ENCODE measurements around the gene C1QB.

C1QB gene

DNA sequence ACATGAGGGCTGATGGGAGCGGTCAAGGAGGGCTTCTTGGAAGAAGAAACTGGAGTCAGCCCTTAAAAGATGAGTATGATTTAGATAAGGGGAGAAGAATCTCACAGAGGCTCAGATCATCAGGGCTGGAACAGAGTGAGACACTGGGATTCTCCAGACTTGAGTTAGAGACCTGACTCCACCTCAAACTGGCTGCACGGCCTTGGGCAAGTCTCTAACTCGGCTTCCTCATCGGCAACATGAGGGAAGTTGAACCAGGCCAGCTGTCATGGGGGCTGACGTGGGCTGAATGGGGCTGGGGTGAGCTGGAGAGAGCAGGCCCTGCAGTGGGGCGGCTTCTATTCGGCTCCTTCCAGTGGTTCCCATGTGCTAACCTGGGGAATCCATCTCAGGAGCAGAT lies 7.1 kb upstream of the C1QB start:
- no peak for DNase-seq (ENCODE audit: low read depth)
- no peak overlapping the region for H3K4me3 ChIP-seq (ENCODE audit: low read length)
- TF ChIP-seq, protein P1, sequence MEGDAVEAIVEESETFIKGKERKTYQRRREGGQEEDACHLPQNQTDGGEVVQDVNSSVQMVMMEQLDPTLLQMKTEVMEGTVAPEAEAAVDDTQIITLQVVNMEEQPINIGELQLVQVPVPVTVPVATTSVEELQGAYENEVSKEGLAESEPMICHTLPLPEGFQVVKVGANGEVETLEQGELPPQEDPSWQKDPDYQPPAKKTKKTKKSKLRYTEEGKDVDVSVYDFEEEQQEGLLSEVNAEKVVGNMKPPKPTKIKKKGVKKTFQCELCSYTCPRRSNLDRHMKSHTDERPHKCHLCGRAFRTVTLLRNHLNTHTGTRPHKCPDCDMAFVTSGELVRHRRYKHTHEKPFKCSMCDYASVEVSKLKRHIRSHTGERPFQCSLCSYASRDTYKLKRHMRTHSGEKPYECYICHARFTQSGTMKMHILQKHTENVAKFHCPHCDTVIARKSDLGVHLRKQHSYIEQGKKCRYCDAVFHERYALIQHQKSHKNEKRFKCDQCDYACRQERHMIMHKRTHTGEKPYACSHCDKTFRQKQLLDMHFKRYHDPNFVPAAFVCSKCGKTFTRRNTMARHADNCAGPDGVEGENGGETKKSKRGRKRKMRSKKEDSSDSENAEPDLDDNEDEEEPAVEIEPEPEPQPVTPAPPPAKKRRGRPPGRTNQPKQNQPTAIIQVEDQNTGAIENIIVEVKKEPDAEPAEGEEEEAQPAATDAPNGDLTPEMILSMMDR (conservative IDR thresholded peaks at IDR 0.05; ENCODE audit: low read depth, low read length): no peak

- no peak for DNase-seq (ENCODE audit: low read depth)
- TF ChIP-seq, protein P1 (conservative IDR thresholded peaks at IDR 0.05; ENCODE audit: low read depth, low read length): no peak
- H3K4me3 ChIP-seq (ENCODE audit: low read length): no peak overlapping the region
Measured at GRCh38 chr1:22646384-22646783, 6.7 kb upstream of the C1QB start.

GRCh38 chr1:22650089-22650693 lies 2.8 kb upstream of the C1QB start:
- TF ChIP-seq, protein P1 (conservative IDR thresholded peaks at IDR 0.05; ENCODE audit: low read depth, low read length): no peak
- DNase-seq (ENCODE audit: low read depth): no peak
- no peak overlapping the region for H3K4me3 ChIP-seq (ENCODE audit: low read length)

GRCh38 chr1:22651941-22652856 lies 837 bp upstream of the C1QB start:
- TF ChIP-seq, protein P1 (conservative IDR thresholded peaks at IDR 0.05; ENCODE audit: low read depth, low read length): no peak
- DNase-seq (ENCODE audit: low read depth): no peak
- H3K4me3 ChIP-seq (ENCODE audit: low read length): no peak overlapping the region

DNA sequence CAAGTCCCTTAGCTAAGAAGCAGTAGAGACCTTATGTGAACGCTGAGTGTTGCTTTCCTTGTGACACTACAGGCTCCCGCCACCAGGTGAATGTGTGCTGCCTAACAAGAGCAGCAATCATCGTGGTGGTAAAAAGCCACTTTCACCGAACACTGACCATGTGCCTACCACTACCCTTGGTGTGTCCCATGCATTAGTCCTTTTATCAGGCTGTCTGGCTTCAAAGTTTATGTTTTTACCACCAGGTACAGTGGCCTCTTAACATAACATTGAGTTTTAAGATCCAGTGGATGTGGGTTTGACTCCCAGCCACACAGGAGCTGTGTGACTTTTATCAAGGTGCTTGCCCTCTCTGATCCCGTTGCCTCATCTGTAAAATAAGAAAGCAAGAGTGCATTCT lies 1.7 kb downstream of the C1QB start:
- TF ChIP-seq, protein P1 (conservative IDR thresholded peaks at IDR 0.05; ENCODE audit: low read depth, low read length): peak; percentile 19
- no peak overlapping the region for H3K4me3 ChIP-seq (ENCODE audit: low read length)
- no peak for DNase-seq (ENCODE audit: low read depth)

DNA sequence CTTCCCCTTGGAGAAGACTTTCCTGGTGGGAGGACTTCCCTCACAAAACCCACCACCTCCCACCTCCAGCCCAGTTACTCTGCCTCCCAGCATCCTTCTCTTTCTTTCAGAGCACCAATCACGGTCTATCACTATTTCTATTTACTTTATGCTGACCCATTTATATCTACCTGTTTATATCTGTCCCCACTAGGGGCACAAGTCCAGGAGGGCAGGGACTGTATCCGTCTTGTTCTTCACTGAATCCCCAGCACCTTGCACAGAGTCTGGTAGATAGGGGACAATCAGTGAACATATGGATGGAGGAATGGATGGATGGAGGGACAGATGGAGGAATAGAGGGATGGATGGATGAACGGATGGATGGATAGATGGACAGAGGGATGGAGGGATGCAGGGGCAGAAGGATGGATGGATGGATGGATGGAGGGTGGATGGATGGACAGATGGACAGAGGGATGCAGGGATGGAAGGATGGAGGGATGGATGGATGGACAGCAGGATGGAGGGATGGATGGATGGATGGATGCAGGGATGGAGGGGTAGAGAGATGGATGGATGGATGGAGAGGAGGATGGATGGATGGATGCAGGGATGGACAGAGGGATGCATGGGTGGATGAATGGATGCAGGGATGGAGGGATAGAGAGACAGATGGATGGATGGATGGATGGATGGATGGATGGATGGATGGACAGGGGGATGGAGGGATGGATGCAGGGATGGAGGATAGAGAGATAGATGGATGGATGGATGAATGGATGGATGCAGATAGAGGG lies 5.5 kb downstream of the C1QB start:
- TF ChIP-seq, protein P1 (conservative IDR thresholded peaks at IDR 0.05; ENCODE audit: low read depth, low read length): peak; percentile 29
- no peak for DNase-seq (ENCODE audit: low read depth)
- H3K4me3 ChIP-seq (ENCODE audit: low read length): no peak overlapping the region
